ENCODE results near the gene NUDT7. TPM values are rescaled to one million over a fixed set of nuclear protein-coding genes. Genes with fewer than 3 reads are reported as not detected.

The NUDT7 gene
- total RNA-seq, 4 donors from 2014 or later, result 7.6 to 16.1 (median 12.8) TPM

GRCh38 chr16:77785373-77785764 lies 63.1 kb downstream of the NUDT7 start:
- no peak for DNase-seq (ENCODE audit: low spot score in 2 of 2)
- Histone ChIP-seq H3K27me3 (peaks cover 66% of the 10 kb centered on the region), H3K9me3 (no peaks in the 10 kb centered on the region), H3K36me3 (no peaks in the 10 kb centered on the region), H3K4me1 (peaks cover 17% of the 10 kb centered on the region), H3K4me3 (no peak overlapping the region), H3K27ac (no peak overlapping the region)
- no peak for TF ChIP-seq POLR2AphosphoS5 (IDR thresholded peaks at IDR 0.05)
- TF ChIP-seq EP300 (IDR thresholded peaks at IDR 0.05), result no peak
- TF ChIP-seq, protein P1, sequence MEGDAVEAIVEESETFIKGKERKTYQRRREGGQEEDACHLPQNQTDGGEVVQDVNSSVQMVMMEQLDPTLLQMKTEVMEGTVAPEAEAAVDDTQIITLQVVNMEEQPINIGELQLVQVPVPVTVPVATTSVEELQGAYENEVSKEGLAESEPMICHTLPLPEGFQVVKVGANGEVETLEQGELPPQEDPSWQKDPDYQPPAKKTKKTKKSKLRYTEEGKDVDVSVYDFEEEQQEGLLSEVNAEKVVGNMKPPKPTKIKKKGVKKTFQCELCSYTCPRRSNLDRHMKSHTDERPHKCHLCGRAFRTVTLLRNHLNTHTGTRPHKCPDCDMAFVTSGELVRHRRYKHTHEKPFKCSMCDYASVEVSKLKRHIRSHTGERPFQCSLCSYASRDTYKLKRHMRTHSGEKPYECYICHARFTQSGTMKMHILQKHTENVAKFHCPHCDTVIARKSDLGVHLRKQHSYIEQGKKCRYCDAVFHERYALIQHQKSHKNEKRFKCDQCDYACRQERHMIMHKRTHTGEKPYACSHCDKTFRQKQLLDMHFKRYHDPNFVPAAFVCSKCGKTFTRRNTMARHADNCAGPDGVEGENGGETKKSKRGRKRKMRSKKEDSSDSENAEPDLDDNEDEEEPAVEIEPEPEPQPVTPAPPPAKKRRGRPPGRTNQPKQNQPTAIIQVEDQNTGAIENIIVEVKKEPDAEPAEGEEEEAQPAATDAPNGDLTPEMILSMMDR (IDR thresholded peaks at IDR 0.05), result no peak
- TF ChIP-seq POLR2A (IDR thresholded peaks at IDR 0.05), result no peak
- WGBS, result 67% methylated on average over 2 of the region's 2 CpGs

DNA sequence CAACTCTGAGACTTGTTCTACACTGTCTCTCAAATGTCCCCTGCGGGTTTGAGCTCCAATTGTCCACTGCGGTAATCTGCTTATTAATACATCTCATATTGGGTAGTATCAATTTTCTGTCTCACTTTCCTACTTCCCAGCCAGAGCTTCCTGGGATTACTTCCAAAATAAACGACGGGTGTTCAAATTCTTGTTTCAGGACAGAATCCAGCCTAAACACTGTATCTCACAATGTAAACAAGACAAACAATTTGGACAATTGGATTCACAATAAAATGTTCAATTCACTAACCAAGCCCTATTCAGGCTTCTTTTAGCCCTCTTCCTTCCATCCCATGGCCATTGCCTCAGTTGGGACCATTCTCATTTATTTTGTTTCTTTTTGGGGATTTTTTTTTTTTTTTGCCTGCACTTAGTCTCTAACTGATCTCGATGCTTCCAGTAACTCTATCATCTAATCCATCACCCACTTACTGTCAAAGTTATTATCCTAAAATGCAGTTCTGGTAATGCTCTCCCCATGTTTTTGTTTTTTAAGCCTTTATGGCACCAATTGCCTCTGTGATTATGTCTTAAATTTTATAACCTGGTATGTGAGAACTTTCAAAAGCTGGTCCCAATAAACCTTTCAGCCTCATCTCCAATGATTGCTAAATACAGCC lies 64.0 kb downstream of the NUDT7 start:
- WGBS, result 60% methylated on average over 5 of the region's 5 CpGs
- H3K27me3 ChIP-seq, result peaks cover 73% of the 10 kb centered on the region

DNA sequence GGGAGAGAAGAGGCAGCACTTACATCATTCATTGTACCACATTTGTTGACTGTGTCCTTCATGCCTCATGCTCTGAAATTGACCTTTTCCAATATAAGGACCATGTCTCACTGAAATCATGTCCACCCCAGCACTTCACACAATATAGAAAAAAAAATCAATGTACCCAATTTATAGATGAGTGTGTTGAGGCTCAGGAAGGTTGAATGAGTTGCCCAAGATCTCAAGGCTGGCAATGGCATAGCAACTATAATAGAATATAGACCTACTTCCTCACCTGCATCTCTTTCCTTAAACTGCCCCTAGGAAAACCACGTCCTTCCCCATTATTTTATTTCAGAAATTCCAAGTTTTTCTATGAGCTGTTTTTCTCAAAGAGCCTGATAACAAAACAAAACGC lies 65.1 kb downstream of the NUDT7 start:
- Histone ChIP-seq H3K27ac (no peak overlapping the region), H3K4me1 (peaks cover 17% of the 10 kb centered on the region), H3K36me3 (no peaks in the 10 kb centered on the region), H3K27me3 (peaks cover 82% of the 10 kb centered on the region), H3K4me3 (no peak overlapping the region), H3K9me3 (no peaks in the 10 kb centered on the region)
- DNase-seq (ENCODE audit: low spot score in 2 of 2), result no peak
- WGBS, result 43% methylated on average over 2 of the region's 2 CpGs
- TF ChIP-seq POLR2A (IDR thresholded peaks at IDR 0.05) (no peak), POLR2AphosphoS5 (IDR thresholded peaks at IDR 0.05) (no peak), EP300 (IDR thresholded peaks at IDR 0.05) (no peak)
- TF ChIP-seq, protein P1 (IDR thresholded peaks at IDR 0.05), result no peak

More for the DNA sequence above, 64.0 kb downstream of the NUDT7 start:
- no peak for DNase-seq (ENCODE audit: low spot score in 2 of 2)
- no peak overlapping the region for H3K4me3 ChIP-seq
- no peak for TF ChIP-seq EP300 (IDR thresholded peaks at IDR 0.05)
- TF ChIP-seq, protein P1 (IDR thresholded peaks at IDR 0.05), result no peak
- TF ChIP-seq POLR2AphosphoS5 (IDR thresholded peaks at IDR 0.05), result no peak
- no peak for TF ChIP-seq POLR2A (IDR thresholded peaks at IDR 0.05)
- H3K27ac ChIP-seq, result no peak overlapping the region
- H3K36me3 ChIP-seq, result no peaks in the 10 kb centered on the region
- H3K4me1 ChIP-seq, result peaks cover 17% of the 10 kb centered on the region
- no peaks in the 10 kb centered on the region for H3K9me3 ChIP-seq

- TF ChIP-seq POLR2AphosphoS5 (IDR thresholded peaks at IDR 0.05), result no peak
- TF ChIP-seq, protein P1 (IDR thresholded peaks at IDR 0.05), result no peak
- no peak for TF ChIP-seq EP300 (IDR thresholded peaks at IDR 0.05)
- TF ChIP-seq POLR2A (IDR thresholded peaks at IDR 0.05), result no peak
- H3K36me3 ChIP-seq, result no peaks in the 10 kb centered on the region
- H3K27me3 ChIP-seq, result peaks cover 88% of the 10 kb centered on the region
- peak within 1 kb of the TSS; percentile 51 for H3K4me3 ChIP-seq
- no peak within 1 kb of the TSS for H3K27ac ChIP-seq
- no peak for DNase-seq (ENCODE audit: low spot score in 2 of 2)
- under 1% methylated on average over 18 of the region's 78 CpGs for WGBS
- peaks cover 17% of the 10 kb centered on the region for H3K4me1 ChIP-seq
- no peaks in the 10 kb centered on the region for H3K9me3 ChIP-seq
These were observed 66.1 kb downstream of the NUDT7 start, which contains the start of gene VAT1L for GRCh38 chr16:77788181-77789084. TSS of gene VAT1L (plus strand) at chr16:77788564. CDS start at chr16:77788683, 119 bp downstream.

Data from suprapubic skin (tissue), 4 donors.